BE2C (cell line): Measurements from ENCODE around the gene ZNF512B.

Experiments used
- DNase-seq: peaks from one replicate; pipeline ENCODE4 v3.0.0-alpha.2; 2020
- H3K27me3 ChIP-seq: fragments of 250-450 bp; sonication (Bioruptor Pico); 2 replicates; pipeline ENCODE4 v1.5.1; 2020; ENCODE audit warnings: mild to moderate bottlenecking
- H3K36me3 ChIP-seq: fragments of 250-450 bp; sonication (Bioruptor Pico); 2 replicates; pipeline ENCODE4 v1.5.1; 2020; ENCODE audit warnings: mild to moderate bottlenecking
- H3K4me1 ChIP-seq: fragments of 250-450 bp; sonication (Bioruptor Pico); 2 replicates; pipeline ENCODE4 v1.5.1; 2020
- H3K4me3 ChIP-seq: 2 replicates; pipeline ENCODE4 v1.5.1; 2011; ENCODE audit warnings: low read depth, low read length
- H3K9me3 ChIP-seq: fragments of 250-450 bp; sonication (Bioruptor Pico); 2 replicates; pipeline ENCODE4 v1.5.1; 2020
- TF ChIP-seq, protein P1 (sequence below): IDR thresholded peaks from 2 replicates; pipeline ENCODE4 v1.5.1; 2012; ENCODE audit warnings: mild to moderate bottlenecking, low read depth, low read length

Gene ZNF512B

GRCh38 chr20:63941282-63942081, 28.2 kb downstream of the ZNF512B start:
- TF ChIP-seq, protein P1, sequence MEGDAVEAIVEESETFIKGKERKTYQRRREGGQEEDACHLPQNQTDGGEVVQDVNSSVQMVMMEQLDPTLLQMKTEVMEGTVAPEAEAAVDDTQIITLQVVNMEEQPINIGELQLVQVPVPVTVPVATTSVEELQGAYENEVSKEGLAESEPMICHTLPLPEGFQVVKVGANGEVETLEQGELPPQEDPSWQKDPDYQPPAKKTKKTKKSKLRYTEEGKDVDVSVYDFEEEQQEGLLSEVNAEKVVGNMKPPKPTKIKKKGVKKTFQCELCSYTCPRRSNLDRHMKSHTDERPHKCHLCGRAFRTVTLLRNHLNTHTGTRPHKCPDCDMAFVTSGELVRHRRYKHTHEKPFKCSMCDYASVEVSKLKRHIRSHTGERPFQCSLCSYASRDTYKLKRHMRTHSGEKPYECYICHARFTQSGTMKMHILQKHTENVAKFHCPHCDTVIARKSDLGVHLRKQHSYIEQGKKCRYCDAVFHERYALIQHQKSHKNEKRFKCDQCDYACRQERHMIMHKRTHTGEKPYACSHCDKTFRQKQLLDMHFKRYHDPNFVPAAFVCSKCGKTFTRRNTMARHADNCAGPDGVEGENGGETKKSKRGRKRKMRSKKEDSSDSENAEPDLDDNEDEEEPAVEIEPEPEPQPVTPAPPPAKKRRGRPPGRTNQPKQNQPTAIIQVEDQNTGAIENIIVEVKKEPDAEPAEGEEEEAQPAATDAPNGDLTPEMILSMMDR: no peak
- DNase-seq: no peak
- Histone ChIP-seq H3K4me1 (no peaks in the 10 kb centered on the region), H3K27me3 (no peaks in the 10 kb centered on the region), H3K36me3 (peaks cover 63% of the 10 kb centered on the region), H3K9me3 (no peaks in the 10 kb centered on the region), H3K4me3 (no peak overlapping the region)

- Histone ChIP-seq H3K4me1 (no peaks in the 10 kb centered on the region), H3K9me3 (no peaks in the 10 kb centered on the region), H3K27me3 (no peaks in the 10 kb centered on the region), H3K36me3 (peaks cover 66% of the 10 kb centered on the region), H3K4me3 (no peak overlapping the region)
- no peak for DNase-seq
- TF ChIP-seq, protein P1: no peak
These were observed 29.1 kb downstream of the ZNF512B start for GRCh38 chr20:63940472-63941266.

DNA sequence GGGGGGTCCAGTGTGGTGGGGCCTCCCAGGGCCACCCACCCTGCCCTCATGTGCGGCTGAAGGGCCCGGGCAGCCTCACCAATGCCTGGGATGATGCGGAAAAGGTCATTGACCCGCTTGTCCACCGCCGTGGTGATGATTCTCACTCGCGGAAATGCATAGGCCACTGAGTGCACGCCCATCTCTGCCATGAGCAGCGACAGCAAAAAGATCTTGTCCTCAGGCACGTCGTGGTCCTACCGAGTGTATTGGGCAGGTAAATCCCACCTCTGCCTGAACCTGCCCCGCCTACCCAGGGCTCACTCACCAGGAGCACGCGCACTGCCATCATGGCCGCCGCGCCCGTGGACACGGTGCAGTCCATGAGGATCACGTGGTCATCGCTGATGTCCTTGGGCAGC, 29.7 kb downstream of the ZNF512B start:
- Histone ChIP-seq H3K4me3 (no peak overlapping the region), H3K27me3 (no peaks in the 10 kb centered on the region), H3K9me3 (no peaks in the 10 kb centered on the region), H3K4me1 (no peaks in the 10 kb centered on the region), H3K36me3 (peaks cover 66% of the 10 kb centered on the region)
- TF ChIP-seq, protein P1: no peak
- DNase-seq: no peak

- H3K27me3 ChIP-seq: no peaks in the 10 kb centered on the region
- no peaks in the 10 kb centered on the region for H3K4me1 ChIP-seq
- DNase-seq: no peak
- no peak overlapping the region for H3K4me3 ChIP-seq
- H3K36me3 ChIP-seq: peaks cover 66% of the 10 kb centered on the region
- TF ChIP-seq, protein P1: no peak
- H3K9me3 ChIP-seq: no peaks in the 10 kb centered on the region
These were observed 30.4 kb downstream of the ZNF512B start for GRCh38 chr20:63939061-63939935.

GRCh38 chr20:63937596-63937995, 32.1 kb downstream of the ZNF512B start:
- H3K4me1 ChIP-seq: no peaks in the 10 kb centered on the region
- peaks cover 55% of the 10 kb centered on the region for H3K36me3 ChIP-seq

More at GRCh38 chr20:63937596-63937995, 32.1 kb downstream of the ZNF512B start:
- TF ChIP-seq, protein P1: no peak
- no peaks in the 10 kb centered on the region for H3K27me3 ChIP-seq
- no peak for DNase-seq
- no peak overlapping the region for H3K4me3 ChIP-seq
- H3K9me3 ChIP-seq: no peaks in the 10 kb centered on the region
